GM18499 (cell line): Measurements from ENCODE around the gene RBM47.
"Not testable (repeated sequence)": the region's sequence is repeated elsewhere in the genome, so short reads cannot be mapped to it uniquely, and the experiment has no call there.

Source experiments
- ATAC-seq: cut with Tn5 transposase; IDR thresholded peaks from one replicate; pipeline ENCODE4 v1.9.1; 2021; ENCODE audit warnings: moderate number of reproducible peaks; ENCODE audit not compliant: insufficient read depth, unreplicated experiment

The RBM47 gene

GRCh38 chr4:40546969-40547788, 82.5 kb downstream of the RBM47 start:
- ATAC-seq = no peak

DNA sequence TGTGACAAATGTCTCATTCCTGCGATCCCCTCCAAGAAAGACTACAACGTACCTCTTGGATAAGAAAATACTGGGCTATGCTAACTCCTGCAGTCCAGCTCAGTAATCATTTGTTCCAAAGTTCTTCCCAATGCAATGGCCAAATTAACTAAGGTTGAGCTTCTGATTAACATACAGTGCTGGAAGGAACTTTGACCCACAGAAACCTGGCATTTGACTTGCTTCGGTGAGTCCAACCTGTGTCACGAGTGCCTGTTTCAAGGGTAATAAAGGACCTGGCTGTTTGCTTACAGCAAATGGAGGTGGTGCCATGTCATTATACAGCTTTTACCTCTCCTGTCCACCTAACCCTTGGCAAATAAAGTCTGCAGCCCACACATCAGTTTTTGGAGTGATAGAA, 83.2 kb downstream of the RBM47 start:
- no peak for ATAC-seq

DNA sequence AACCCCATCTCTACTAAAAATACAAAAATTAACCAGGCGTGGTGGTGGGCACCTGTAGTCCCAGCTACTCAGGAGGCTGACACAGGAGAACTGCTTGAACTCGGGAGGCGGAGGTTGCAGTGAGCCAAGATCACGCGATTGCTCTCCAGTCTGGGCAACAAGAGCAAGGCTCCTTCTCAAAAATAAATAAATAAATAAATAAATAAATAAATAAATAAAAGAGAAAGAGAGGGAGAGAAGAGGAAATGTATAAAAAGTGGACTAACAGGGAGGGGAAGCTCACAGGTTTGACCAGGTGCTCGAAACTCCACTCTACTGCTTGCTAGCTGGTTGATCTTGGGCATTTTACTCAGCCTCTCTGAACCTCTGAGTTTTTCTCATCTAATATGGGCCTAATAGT, 84.2 kb downstream of the RBM47 start:
- ATAC-seq = not testable (repeated sequence)

DNA sequence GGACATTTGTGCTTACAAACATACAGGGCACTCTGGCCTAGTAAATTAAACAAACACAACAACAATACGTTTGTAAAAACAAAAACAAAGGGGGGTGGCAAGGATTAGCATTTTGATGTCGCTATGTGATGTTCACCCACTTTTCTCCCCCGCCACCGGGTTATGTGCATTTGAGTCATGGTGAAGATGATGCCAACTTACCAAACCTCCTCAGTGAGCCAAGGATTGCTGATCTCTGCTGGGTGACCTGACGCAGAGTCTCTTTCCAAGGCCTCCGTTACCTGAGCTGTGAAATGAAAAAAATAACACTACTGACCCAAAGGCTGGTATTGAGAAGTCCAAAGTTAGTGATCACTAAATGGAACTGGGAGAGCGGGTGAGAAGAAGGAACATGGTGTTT, 85.4 kb downstream of the RBM47 start:
- no peak for ATAC-seq

DNA sequence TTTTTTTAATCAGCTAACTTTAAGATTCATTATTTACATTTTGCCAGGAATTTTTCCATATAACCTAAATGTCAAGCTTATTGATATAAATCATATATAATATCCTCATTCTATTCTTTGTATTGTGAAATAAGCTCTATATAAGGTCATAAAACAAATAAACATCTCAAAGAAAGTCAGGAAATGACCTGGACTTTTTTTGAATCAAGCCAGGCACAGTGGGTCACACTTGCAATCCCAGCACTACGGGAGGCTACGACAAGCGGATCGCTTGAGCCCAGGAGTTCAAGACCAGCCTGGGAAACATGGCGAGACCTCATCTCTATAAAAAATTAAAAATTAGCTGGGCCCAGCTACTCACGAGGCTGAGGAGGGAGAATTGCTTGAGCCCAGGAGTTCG, 88.9 kb downstream of the RBM47 start:
- ATAC-seq = no peak

- ATAC-seq = no peak
Observed at GRCh38 chr4:40536032-40536431, 93.6 kb downstream of the RBM47 start.

GRCh38 chr4:40531636-40532023, 98.0 kb downstream of the RBM47 start:
- no peak for ATAC-seq

GRCh38 chr4:40530961-40531635, 98.6 kb downstream of the RBM47 start:
- no peak for ATAC-seq

DNA sequence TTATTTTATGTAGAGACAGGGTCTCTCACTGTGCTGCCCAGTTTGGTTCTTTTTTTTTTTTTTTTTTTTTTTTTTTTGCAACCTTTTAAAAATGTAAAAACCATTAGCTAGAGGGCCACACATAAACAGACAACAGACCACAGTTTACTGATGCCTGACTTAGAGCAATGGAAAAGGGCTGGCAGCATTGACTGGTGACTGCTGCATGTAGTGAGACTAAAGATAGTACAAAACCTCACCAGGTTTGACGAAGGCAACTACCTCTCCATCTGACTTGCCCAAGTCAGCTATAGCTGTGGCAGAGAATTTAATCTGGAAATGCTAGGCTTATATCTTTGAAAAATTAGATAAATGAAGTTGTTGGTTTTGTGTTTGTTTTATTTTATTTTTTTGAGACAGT, 102.9 kb downstream of the RBM47 start:
- no peak for ATAC-seq

GRCh38 chr4:40525752-40526598, 103.7 kb downstream of the RBM47 start:
- ATAC-seq = no peak

DNA sequence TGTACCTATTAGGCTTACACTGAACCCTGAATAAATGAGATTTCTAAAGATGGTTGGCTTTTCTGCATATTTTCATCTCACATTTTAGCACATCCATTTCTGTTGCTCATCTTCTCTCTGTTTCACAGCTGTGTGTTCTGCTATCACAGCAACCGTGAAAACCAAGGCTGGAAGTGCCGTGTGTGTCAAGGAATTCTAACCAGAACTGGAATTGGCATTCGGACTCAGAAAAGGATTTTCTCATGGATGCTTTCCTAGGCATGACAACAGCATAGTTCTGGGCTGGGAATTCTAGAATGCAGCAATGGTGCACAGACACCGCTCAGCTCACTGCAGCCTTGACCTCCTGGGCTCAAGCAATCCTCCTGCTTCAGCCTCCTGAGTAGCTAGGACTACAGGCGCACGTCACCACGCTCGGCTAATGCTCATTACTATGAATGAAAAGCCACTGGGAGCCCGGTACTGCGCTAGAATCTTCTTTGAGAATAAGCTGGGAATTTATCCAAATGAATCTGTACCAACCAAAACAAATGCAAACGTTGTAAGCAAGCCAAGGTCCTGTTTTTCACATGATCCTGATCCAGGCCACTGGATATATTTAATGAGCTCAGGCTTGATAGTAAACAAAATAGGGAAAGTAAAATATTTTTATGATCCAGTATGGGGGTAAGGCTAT, 105.2 kb downstream of the RBM47 start:
- no peak for ATAC-seq

- no peak for ATAC-seq
Observed at GRCh38 chr4:40523581-40523980, 106.1 kb downstream of the RBM47 start.

DNA sequence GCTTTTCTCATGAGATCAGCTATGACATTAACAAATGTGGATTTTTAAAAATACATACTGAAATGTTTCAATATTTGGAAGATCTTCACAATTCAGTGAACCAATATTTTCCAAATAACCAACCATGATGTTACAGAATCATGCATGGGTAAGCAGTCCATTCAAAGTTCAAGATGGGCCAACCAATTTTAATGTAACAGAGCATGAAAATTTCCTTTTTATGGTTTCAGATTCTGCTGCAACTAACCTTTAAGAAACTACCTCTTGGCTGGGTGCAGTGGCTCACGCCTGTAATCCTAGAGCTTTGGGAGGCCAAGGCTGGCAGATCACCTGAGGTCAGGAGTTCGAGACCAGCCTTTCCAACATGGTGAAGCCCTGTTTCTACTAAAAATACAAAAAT, 107.7 kb downstream of the RBM47 start:
- ATAC-seq = no peak

DNA sequence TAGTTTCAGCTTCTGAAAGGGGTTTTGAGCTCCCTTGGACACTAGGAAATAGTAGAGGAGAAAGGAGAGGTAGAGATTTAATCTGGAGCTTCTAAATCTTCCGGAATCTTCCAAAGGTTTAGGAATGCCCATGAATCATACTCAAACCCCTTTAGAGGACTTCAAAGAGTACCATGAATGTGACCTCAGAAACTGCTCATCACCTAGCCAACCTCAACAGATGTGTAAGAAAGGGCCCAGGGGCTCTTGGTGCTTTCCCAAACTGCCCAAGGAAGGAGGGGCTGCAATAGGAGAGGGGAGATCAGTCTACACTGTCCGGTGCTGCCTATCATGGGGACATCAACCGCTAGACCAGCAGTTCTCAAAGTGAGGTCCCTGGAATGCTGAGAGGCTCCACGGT, 109.1 kb downstream of the RBM47 start:
- no peak for ATAC-seq

DNA sequence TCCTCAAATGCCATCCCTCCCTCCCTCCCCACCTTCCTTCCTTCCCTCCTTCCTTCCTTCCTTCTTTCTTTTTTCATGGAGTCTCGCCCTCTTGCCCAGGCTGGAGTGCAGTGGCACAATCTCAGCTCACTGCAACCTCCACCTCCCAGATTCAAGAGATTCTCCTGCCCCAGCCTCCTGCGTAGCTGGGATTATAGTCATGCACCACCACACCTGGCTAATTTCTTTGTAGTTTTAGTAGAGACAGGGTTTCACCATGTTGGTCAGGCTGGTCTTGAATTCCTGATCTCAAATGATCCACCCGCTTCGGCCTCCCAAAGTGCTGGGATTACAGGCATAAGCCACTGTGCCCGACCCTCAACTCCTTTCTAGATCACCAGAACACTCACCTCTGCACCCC, 112.6 kb downstream of the RBM47 start:
- not testable (repeated sequence) for ATAC-seq

- no peak for ATAC-seq
Observed at GRCh38 chr4:40516651-40517050, 113.0 kb downstream of the RBM47 start.

DNA sequence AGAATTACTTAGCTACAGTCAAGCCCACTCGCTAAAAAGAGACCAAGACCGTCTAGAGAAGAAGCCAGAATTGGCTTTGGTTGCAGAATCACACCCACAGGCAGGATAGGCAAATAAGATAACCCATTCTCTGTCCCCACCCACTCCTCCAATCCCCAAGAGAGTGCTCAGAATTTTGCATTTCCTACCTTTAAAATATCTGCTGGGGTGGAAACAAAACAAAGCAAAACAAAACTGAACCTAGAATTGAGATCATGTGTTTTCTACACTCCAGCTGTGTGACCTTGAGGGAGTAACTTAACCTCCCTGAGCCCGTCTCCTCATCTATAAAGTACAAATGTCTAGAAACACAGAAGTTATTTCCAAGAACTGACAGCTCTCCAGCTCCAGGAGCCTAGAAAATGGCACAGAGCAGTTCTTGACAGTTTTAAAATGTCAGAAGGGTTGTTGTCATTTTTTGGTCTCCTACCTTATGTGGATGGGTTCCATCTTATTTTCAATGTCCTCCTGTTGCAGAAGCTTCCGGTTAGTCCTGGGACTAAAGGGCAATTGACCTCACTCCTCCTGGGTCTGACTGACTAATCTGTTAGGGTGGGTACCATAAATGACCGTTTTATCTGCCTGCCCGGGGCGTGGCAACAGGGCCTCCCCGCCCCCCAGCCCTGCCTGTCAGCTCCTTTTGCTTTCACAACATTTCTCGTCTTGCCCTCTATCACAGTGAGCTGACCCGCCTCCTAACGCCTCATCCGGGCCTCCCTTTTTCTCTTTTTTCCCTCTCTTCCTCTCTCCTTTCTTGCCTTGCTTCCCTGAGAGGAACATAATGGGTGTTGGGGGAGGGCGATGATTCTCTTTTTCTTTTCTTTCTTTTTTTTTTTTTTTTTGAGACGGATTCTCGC, 114.0 kb downstream of the RBM47 start:
- ATAC-seq = peak; percentile 77

DNA sequence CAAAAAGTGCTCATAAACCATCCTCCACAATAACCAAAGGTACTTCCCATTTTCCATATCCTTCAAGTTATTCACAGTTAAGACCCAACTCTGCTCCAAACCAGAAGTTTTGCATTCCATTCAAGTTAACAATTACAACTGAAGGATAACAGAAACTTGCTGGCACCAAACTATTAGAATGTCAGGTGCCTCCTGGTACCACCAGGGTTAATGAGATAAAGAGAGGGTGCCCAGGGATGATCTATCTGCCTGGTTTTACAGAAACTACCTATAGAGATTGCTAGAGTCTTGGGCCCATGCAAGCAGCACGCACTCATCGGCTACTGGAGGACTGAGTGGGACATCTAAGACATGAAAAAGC, 114.6 kb downstream of the RBM47 start:
- ATAC-seq = no peak

- no peak for ATAC-seq
Observed at GRCh38 chr4:40514497-40514951, 115.1 kb downstream of the RBM47 start.
